OCI-LY7 (cell line): ENCODE measurements around the gene BLOC1S2. TPM values are rescaled to one million over a fixed set of nuclear protein-coding genes. Genes with fewer than 3 reads are reported as not detected.
A peak's percentile ranks its signal among the peaks of the same experiment; 100 is the strongest.

ENCODE experiments used
- BruUV-seq: library from RNA; stranded (reverse); fragments of 400-500 nt; replicated peaks from 2 replicates; lab custom pipeline; 2021; lab: Mats Ljungman, UMichigan
- CTCF ChIA-PET: fragments of 300-600 bp; sonication (Branson Sonifier 250); formaldehyde crosslinking; loops from one replicate; lab custom pipeline; 2022; ENCODE audit warnings: antibody characterized with exemption; ENCODE audit not compliant: unreplicated experiment; lab: Charles Lee
- POLR2A ChIA-PET: fragments of 300-600 bp; sonication (Branson Sonifier 250); formaldehyde crosslinking; loops from one replicate; lab custom pipeline; 2022; ENCODE audit warnings: antibody characterized with exemption; lab: Charles Lee
- DNase-seq: peaks from one replicate; pipeline ENCODE4 v3.0.0-alpha.2; 2015; ENCODE audit warnings: low spot score
- H2AFZ ChIP-seq: fragments of 200-600 bp; sonication (generic), shearing (Covaris generic); 2 replicates; pipeline ENCODE4 v1.6.1; 2014; ENCODE audit warnings: mild to moderate bottlenecking, antibody characterized with exemption, low read length, moderate library complexity
- H3K27ac ChIP-seq: fragments of 200-600 bp; sonication (generic); 2 replicates; pipeline ENCODE4 v1.5.1; 2014; ENCODE audit warnings: mixed run types, low read depth, mild to moderate bottlenecking, moderate library complexity, low read length, inconsistent platforms; ENCODE audit not compliant: poor library complexity, severe bottlenecking
- H3K36me3 ChIP-seq: fragments of 200-600 bp; sonication (generic); 2 replicates; pipeline ENCODE4 v1.6.1; 2014; ENCODE audit warnings: mild to moderate bottlenecking, antibody characterized with exemption, low read length, moderate library complexity, mixed read lengths; ENCODE audit not compliant: insufficient read depth
- H3K4me1 ChIP-seq: fragments of 200-600 bp; sonication (generic); 2 replicates; pipeline ENCODE4 v1.5.1; 2014; ENCODE audit warnings: mild to moderate bottlenecking, low read length; ENCODE audit not compliant: insufficient read depth, poor library complexity, severe bottlenecking
- H3K4me2 ChIP-seq: fragments of 200-600 bp; sonication (generic); 2 replicates; pipeline ENCODE4 v1.6.1; 2014; ENCODE audit warnings: mild to moderate bottlenecking, low read length
- H3K4me3 ChIP-seq: fragments of 200-600 bp; sonication (generic); 2 replicates; pipeline ENCODE4 v1.5.1; 2014; ENCODE audit warnings: mild to moderate bottlenecking, low read depth, low read length; ENCODE audit not compliant: poor library complexity, severe bottlenecking
- H3K79me2 ChIP-seq: fragments of 200-600 bp; sonication (generic); 2 replicates; pipeline ENCODE4 v1.6.1; 2016; ENCODE audit warnings: low read depth, mild to moderate bottlenecking, low read length, moderate library complexity, mixed read lengths; ENCODE audit not compliant: insufficient read depth
- H3K9me2 ChIP-seq: fragments of 200-600 bp; sonication (generic); 2 replicates; pipeline ENCODE4 v1.6.1; 2016; ENCODE audit warnings: mild to moderate bottlenecking, low read length, mixed read lengths; ENCODE audit not compliant: insufficient read depth
- H3K9me3 ChIP-seq: fragments of 200-600 bp; sonication (generic); 2 replicates; pipeline ENCODE4 v1.6.1; 2014; ENCODE audit warnings: mild to moderate bottlenecking, mixed run types, low read length, mixed read lengths
- H4K20me1 ChIP-seq: fragments of 200-600 bp; sonication (generic); 2 replicates; pipeline ENCODE4 v1.6.1; 2014; ENCODE audit warnings: mild to moderate bottlenecking, antibody characterized with exemption, low read length, moderate library complexity, mixed read lengths; ENCODE audit not compliant: insufficient read depth
- CTCF ChIP-seq: fragments of 200-600 bp; sonication (generic); conservative IDR thresholded peaks from 2 replicates; pipeline ENCODE4 v1.5.1; 2014; ENCODE audit warnings: mild to moderate bottlenecking, antibody characterized with exemption, low read length, moderate library complexity, mixed read lengths
- EZH2phosphoT487 ChIP-seq: fragments of 200-600 bp; sonication (generic); IDR thresholded peaks from 2 replicates; pipeline ENCODE4 v1.6.1; 2018; ENCODE audit warnings: low read depth, borderline replicate concordance, mild to moderate bottlenecking, mixed run types, antibody characterized with exemption, low read length, moderate library complexity, mixed read lengths
- intact Hi-C: fragments of 100-400 bp; cut with micrococcal nuclease; formaldehyde crosslinking; loops from one replicate; pipeline ENCODE4 v1.10.0; 2022; ENCODE audit not compliant: unreplicated experiment
- total RNA-seq, 2 experiments: library from RNA; depleted of rRNA in 1 of 2; stranded (reverse); fragments of >200 nt in 1 of 2; shearing (Covaris generic) in 1 of 2; gene quantifications; 2 replicates each; pipeline ENCODE4 v1.2.3, GENCODE V29; 2014 to 2022

BLOC1S2 gene
- total RNA-seq, 2 experiments from 2014 or later: 39.7 to 54.8 TPM

DNA sequence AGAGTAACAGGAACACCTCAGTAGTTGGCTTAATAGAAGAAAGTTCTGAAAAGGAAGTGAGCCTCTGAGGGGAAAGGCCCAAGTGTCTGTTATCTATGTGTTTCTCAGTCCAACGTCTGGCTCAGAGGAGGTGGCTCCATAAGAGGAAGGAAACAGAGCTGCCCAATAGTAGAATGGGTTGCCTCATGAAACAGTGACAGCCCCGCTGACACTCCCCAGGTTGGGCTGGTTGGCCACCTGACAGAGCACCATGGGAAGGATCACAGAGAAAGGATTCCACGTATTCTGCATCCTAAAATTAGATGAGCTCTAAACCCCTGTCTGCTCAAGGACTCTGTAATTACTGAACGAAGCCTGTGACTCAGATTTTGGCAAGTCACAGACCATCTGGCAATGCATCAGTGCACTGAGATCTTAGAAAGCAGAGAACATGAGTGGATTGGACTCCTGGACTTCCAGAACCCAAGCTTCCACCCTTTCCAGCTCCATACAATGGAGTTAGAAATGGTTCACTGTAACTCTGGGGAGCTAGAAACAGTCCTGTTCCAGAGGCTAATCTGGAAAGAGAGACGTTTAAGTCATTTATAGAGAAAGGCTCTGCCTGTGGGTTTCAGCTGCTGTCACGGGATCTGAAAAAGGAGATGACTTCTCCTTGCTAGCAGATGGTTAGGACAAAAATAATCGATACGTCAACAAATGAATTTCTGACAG lies 40.7 kb upstream of the BLOC1S2 start:
- ChIA-PET POLR2A (interaction anchor here (0.6 to 5.3 kb wide), 11 partner anchors 10 to 88 kb away, joined by 3 to 52 read pairs (median 4); partner anchors contain the start of gene SCD), CTCF (interaction anchor here (0.5 to 0.6 kb wide), 3 partner anchors 11 to 38 kb away, joined by 3 to 4 read pairs (median 3); no protein-coding TSS in a partner anchor)
- Histone ChIP-seq H2AFZ (peak overlapping the region; percentile 71), H4K20me1 (no peaks in the 10 kb centered on the region), H3K4me3 (no peak overlapping the region), H3K4me2 (peak overlapping the region; percentile 40), H3K9me2 (no peaks in the 10 kb centered on the region), H3K9me3 (no peaks in the 10 kb centered on the region), H3K4me1 (peaks cover 16% of the 10 kb centered on the region), H3K79me2 (no peaks in the 10 kb centered on the region), H3K27ac (peak overlapping the region; percentile 36), H3K36me3 (no peaks in the 10 kb centered on the region)
- peak; percentile 79 for DNase-seq
- no TSS peak for BruUV-seq
- no peak for TF ChIP-seq CTCF
- intact Hi-C loops: no loop called here

GRCh38 chr10:100325158-100325557 lies 38.7 kb upstream of the BLOC1S2 start:
- Histone ChIP-seq H3K9me2 (no peaks in the 10 kb centered on the region), H3K4me2 (no peak overlapping the region), H2AFZ (no peak overlapping the region), H3K36me3 (no peaks in the 10 kb centered on the region), H3K4me3 (no peak overlapping the region), H4K20me1 (no peaks in the 10 kb centered on the region), H3K27ac (no peak overlapping the region), H3K9me3 (no peaks in the 10 kb centered on the region), H3K79me2 (no peaks in the 10 kb centered on the region), H3K4me1 (peaks cover 16% of the 10 kb centered on the region)
- BruUV-seq: no TSS peak
- no peak for TF ChIP-seq EZH2phosphoT487
- no peak for TF ChIP-seq CTCF
- intact Hi-C loops: no loop called here
- POLR2A ChIA-PET: interaction anchor here (5.3 kb wide), 1 partner anchor 21 kb away, joined by 52 read pairs; the partner anchor contains the start of gene SCD
- no peak for DNase-seq
- CTCF ChIA-PET: no interaction called here
